GM12878 (cell line): Measurements from ENCODE around the gene GTF2IRD1. TPM values are rescaled to one million over a fixed set of nuclear protein-coding genes. Genes with fewer than 3 reads are reported as not detected.

ENCODE experiments used
- ATAC-seq: fragments of 200-7000 bp; cut with Tn5 transposase; 3 replicates; pipeline ENCODE4 v1.9.1; 2020; ENCODE audit warnings: mild to moderate bottlenecking, moderate library complexity
- BruUV-seq: library from RNA; stranded (reverse); fragments of 400-500 nt; replicated peaks from 2 replicates; lab custom pipeline; 2021; lab: Mats Ljungman, UMichigan
- CTCF ChIA-PET: fragments of 300-600 bp; sonication (Branson Sonifier 250); formaldehyde crosslinking; extraction: SDS; loops from one replicate; lab custom pipeline; 2021; ENCODE audit warnings: inconsistent platforms; lab: Yijun Ruan, JAX
- POLR2A ChIA-PET: fragments of 350-600 bp; formaldehyde crosslinking; extraction: SDS; loops from one replicate; lab custom pipeline; 2021; ENCODE audit warnings: inconsistent platforms; lab: Charles Lee
- RAD21 ChIA-PET: fragments of 300-600 bp; sonication (Branson Sonifier 250); formaldehyde crosslinking; loops from one replicate; lab custom pipeline; 2023; ENCODE audit warnings: antibody characterized with exemption; ENCODE audit not compliant: unreplicated experiment; lab: Charles Lee
- SMC1A ChIA-PET: fragments of 300-600 bp; sonication (Branson Sonifier 250); formaldehyde crosslinking; loops from one replicate; lab custom pipeline; 2023; ENCODE audit not compliant: unreplicated experiment, uncharacterized antibody; lab: Charles Lee
- DNase-seq: peaks from one replicate; pipeline ENCODE4 v3.0.0-alpha.2; 2011; ENCODE audit warnings: low read depth, low spot score
- FAIRE-seq: peaks from 3 replicates; lab custom pipeline; 2011; peaks lifted over from hg19 to GRCh38; lab: Jason Lieb, UNC
- H2AFZ ChIP-seq: 2 replicates; pipeline ENCODE4 v1.6.0; 2011; ENCODE audit warnings: low read depth, low read length, control low read depth; ENCODE audit not compliant: control insufficient read depth
- H3K27ac ChIP-seq: 2 replicates; pipeline ENCODE4 v1.5.1; 2011; ENCODE audit warnings: control low read depth; ENCODE audit not compliant: control insufficient read depth, insufficient read depth
- H3K27me3 ChIP-seq, 2 experiments: replicated peaks in 1 of 2; 2 replicates each; pipeline versions ENCODE4 v1.6.0 to v1.6.1; 2011; ENCODE audit warnings: low read length in 1 of 2; ENCODE audit not compliant: control insufficient read depth in 2 of 2, insufficient read depth in 2 of 2
- H3K36me3 ChIP-seq, 2 experiments: 2 replicates each; pipeline ENCODE4 v1.5.1; 2011; ENCODE audit warnings: low read length in 1 of 2; ENCODE audit not compliant: control insufficient read depth in 2 of 2, insufficient read depth in 2 of 2
- H3K4me1 ChIP-seq: 2 replicates; pipeline ENCODE4 v1.6.1; 2011; ENCODE audit warnings: mild to moderate bottlenecking, low read length, moderate library complexity, mixed read lengths; ENCODE audit not compliant: control insufficient read depth, insufficient read depth
- H3K4me2 ChIP-seq: 2 replicates; pipeline ENCODE4 v1.6.0; 2011; ENCODE audit warnings: control low read depth; ENCODE audit not compliant: control insufficient read depth, insufficient read depth
- H3K4me3 ChIP-seq: fragments of 200-600 bp; sonication (generic); 2 replicates; pipeline ENCODE4 v1.5.1; 2016
- H3K79me2 ChIP-seq: 2 replicates; pipeline ENCODE4 v1.6.0; 2011; ENCODE audit warnings: low read length; ENCODE audit not compliant: control insufficient read depth, insufficient read depth
- H3K9ac ChIP-seq: 2 replicates; pipeline ENCODE4 v1.8.0; 2011; ENCODE audit warnings: low read length, control low read depth, mixed read lengths; ENCODE audit not compliant: control insufficient read depth, insufficient read depth
- H3K9me3 ChIP-seq: replicated peaks from 3 replicates; pipeline ENCODE4 v1.5.1; 2011; ENCODE audit warnings: mild to moderate bottlenecking, low read length; ENCODE audit not compliant: control insufficient read depth, insufficient read depth
- H4K20me1 ChIP-seq: 2 replicates; pipeline ENCODE4 v1.6.0; 2011; ENCODE audit not compliant: control insufficient read depth, insufficient read depth
- BMI1 ChIP-seq: fragments of 450-650 bp; IDR thresholded peaks from 2 replicates; pipeline ENCODE4 v1.6.1; 2016; ENCODE audit warnings: mild to moderate bottlenecking, moderate library complexity, borderline replicate concordance
- BRCA1 ChIP-seq: IDR thresholded peaks from 2 replicates; pipeline ENCODE4 v1.6.1; 2011; ENCODE audit warnings: low read depth, low read length, improper control_type of control experiment
- CREB1 ChIP-seq: IDR thresholded peaks from 2 replicates; pipeline ENCODE4 v1.6.1; 2012; ENCODE audit warnings: low read depth, mild to moderate bottlenecking, inconsistent platforms
- CTCF ChIP-seq, 3 experiments: IDR thresholded peaks in 2 of 3; conservative IDR thresholded peaks in 1 of 3; 2 replicates each; pipeline ENCODE4 v1.5.1; 2011; ENCODE audit warnings: low read depth in 3 of 3, low read length in 3 of 3, mild to moderate bottlenecking in 3 of 3, control low read depth in 2 of 3, moderate library complexity in 2 of 3, inconsistent platforms in 1 of 3, mixed read lengths in 1 of 3; ENCODE audit not compliant: control insufficient read depth in 2 of 3, insufficient read depth in 1 of 3; ENCODE audit errors: extremely low read depth in 1 of 3
- ETV6 ChIP-seq, 2 experiments: fragments of 450-650 bp in 1 of 2; IDR thresholded peaks in 1 of 2; conservative IDR thresholded peaks in 1 of 2; 2 replicates each; pipeline ENCODE4 v1.6.1; 2014; ENCODE audit warnings: antibody characterized with exemption in 1 of 2, borderline replicate concordance in 1 of 2, low read depth in 1 of 2, mild to moderate bottlenecking in 1 of 2, moderate library complexity in 1 of 2
- EZH2 ChIP-seq: IDR thresholded peaks from 2 replicates; pipeline ENCODE4 v1.6.1; 2012; ENCODE audit warnings: low read depth, mild to moderate bottlenecking, control low read depth, inconsistent platforms, low read length, borderline replicate concordance; ENCODE audit not compliant: control insufficient read depth
- HCFC1 ChIP-seq: fragments of 150-350 bp; IDR thresholded peaks from 2 replicates; pipeline ENCODE4 v1.6.1; 2014; ENCODE audit warnings: low read length
- HDGF ChIP-seq: fragments of 450-650 bp; IDR thresholded peaks from 2 replicates; pipeline ENCODE4 v1.6.1; 2016; ENCODE audit warnings: antibody characterized with exemption
- POLR2A ChIP-seq: IDR thresholded peaks from 2 replicates; pipeline ENCODE4 v1.6.1; 2011; ENCODE audit warnings: low read depth, mild to moderate bottlenecking, low read length
- SIN3A ChIP-seq: IDR thresholded peaks from 2 replicates; pipeline ENCODE4 v1.6.1; 2012; ENCODE audit warnings: low read depth, low read length, improper control_type of control experiment
- SP1 ChIP-seq: IDR thresholded peaks from one replicate; pipeline ENCODE4 v1.6.1; 2011; ENCODE audit warnings: low read depth, low read length
- SREBF1 ChIP-seq: IDR thresholded peaks from 2 replicates; pipeline ENCODE4 v1.6.1; 2012; ENCODE audit warnings: mild to moderate bottlenecking, low read length
- TAF1 ChIP-seq: IDR thresholded peaks from 2 replicates; pipeline ENCODE4 v1.6.1; 2011; ENCODE audit warnings: mild to moderate bottlenecking, low read depth, low read length, borderline replicate concordance
- ZNF207 ChIP-seq: fragments of 450-650 bp; IDR thresholded peaks from 2 replicates; pipeline ENCODE4 v1.6.1; 2014; ENCODE audit warnings: antibody characterized with exemption, mild to moderate bottlenecking, borderline replicate concordance
- WGBS: methylation state at CpG from one replicate; pipeline ENCODE4 v1.1.6; 2016; ENCODE audit warnings: low lambda C conversion rate; ENCODE audit not compliant: insufficient replicate concordance, insufficient coverage; ENCODE audit errors: missing lambda C conversion rate; 5-methylcytosine and 5-hydroxymethylcytosine counted together
- in situ Hi-C: fragments of 300-500 bp; cut with MboI; formaldehyde crosslinking; loops from 9 replicates; pipeline ENCODE4 v1.14.3; 2018; ENCODE audit warnings: mixed read lengths
- intact Hi-C: fragments of 100-400 bp; cut with micrococcal nuclease; formaldehyde crosslinking; loops from one replicate; pipeline ENCODE4 v1.14.2; 2022; ENCODE audit not compliant: unreplicated experiment
- polyA plus RNA-seq, 11 experiments: library from polyadenylated mRNA; depleted of rRNA in 4 of 11; unstranded in 6 of 11; stranded (reverse) in 5 of 11; fragments of >200 nt; fragmentation: Nextera tagmentation in 4 of 11; fragmentation: Illumina TruSeq in 1 of 11; extraction: Ambion mirVana in 4 of 11; extraction: Trizol in 1 of 11; gene quantifications; 1 replicate in 1 of 11; 2 replicates in 10 of 11; pipeline versions ENCODE4 v1.2.1 to v1.2.3, GENCODE V29; 2011 to 2016; ENCODE audit warnings: inconsistent platforms in 2 of 11, missing spikeins in 2 of 11, low read depth in 1 of 11
- total RNA-seq, 4 experiments: library from RNA; depleted of rRNA in 3 of 4; stranded (reverse); fragments of >200 nt in 3 of 4; fragmentation: Illumina TruSeq in 1 of 4; extraction: Trizol in 1 of 4; gene quantifications; 2 replicates each; pipeline versions ENCODE4 v1.2.1 to v1.2.3, GENCODE V29; 2013 to 2021
- TF ChIP-seq, protein P1 (sequence below): IDR thresholded peaks from 2 replicates; pipeline ENCODE4 v1.6.1; 2012; ENCODE audit warnings: mild to moderate bottlenecking, low read depth, low read length

Gene GTF2IRD1
- total and polyA plus RNA-seq, 10 of the 15 experiments (the other 5 are each of a cell fraction or from before 2014, with no cell fraction given): 0.48 to 3.0 (median 1.3) TPM

DNA sequence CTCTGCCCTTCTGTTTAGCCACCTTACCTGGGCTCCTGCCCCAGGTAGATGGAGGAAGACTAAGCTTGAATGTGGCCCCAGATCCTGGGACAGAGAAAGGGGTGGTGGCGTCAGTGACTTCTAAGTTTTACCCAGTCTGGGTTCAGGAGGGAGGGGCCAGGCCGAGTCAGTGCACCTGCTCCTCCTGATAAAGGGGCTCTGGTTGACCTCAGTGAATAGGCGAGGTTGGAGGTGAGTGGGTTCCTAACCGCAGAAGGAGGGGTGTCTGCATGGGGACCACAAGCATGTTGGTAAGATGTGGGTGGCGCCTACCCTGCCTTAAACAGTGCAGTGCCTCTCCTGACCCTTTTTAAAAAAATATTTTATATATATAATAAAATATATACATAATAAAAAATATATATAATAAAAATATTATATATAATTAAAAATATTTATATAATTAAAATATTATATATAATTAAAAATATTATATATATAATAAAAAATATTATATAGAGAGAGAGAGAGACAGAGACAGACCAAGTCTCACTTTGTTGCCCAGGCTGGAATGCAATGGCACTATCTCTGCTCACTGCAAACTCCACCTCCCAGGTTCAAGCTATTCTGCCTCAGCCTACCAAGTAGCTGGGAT is 106.5 kb downstream of the GTF2IRD1 start:
- in situ Hi-C loops: loop anchor here (25.0 kb wide), 1 partner anchor 123 kb away; no protein-coding TSS in a partner anchor
- 25% methylated on average over 5 of the region's 5 CpGs for WGBS
- no peak overlapping the region for H3K27ac ChIP-seq
- DNase-seq (no peak), FAIRE-seq (no peak), ATAC-seq (no peak)
- BruUV-seq: no TSS peak
- H3K9ac ChIP-seq: no peak overlapping the region
- ChIA-PET POLR2A (interaction anchor here (0.5 kb wide), 1 partner anchor 12 kb away, joined by 3 read pairs; no protein-coding TSS in a partner anchor), RAD21 (no interaction called here), SMC1A (interaction anchor here (1.3 kb wide), 1 partner anchor 9 kb away, joined by 3 read pairs; no protein-coding TSS in a partner anchor), CTCF (no interaction called here)
- H3K27me3 ChIP-seq: no peaks in the 10 kb centered on the region
- no peaks in the 10 kb centered on the region for H3K9me3 ChIP-seq
- H3K79me2 ChIP-seq: no peaks in the 10 kb centered on the region
- H3K4me1 ChIP-seq: no peaks in the 10 kb centered on the region
- TF ChIP-seq HCFC1 (no peak), BRCA1 (no peak), SP1 (no peak), SREBF1 (no peak), ZNF207 (no peak), EZH2 (no peak), CTCF (IDR thresholded peaks at IDR 0.05 in 2 of 3, conservative IDR thresholded peaks at IDR 0.05 in 1 of 3; ENCODE audit: control insufficient read depth in 2 of 3, extremely low read depth in 1 of 3, insufficient read depth in 1 of 3, low read depth in 3 of 3, low read length in 3 of 3) (no peak), POLR2A (no peak), BMI1 (no peak), SIN3A (no peak), CREB1 (no peak), ETV6 (conservative IDR thresholded peaks at IDR 0.05 in 1 of 2, IDR thresholded peaks at IDR 0.05 in 1 of 2; ENCODE audit: borderline replicate concordance in 1 of 2, low read depth in 1 of 2) (no peak), TAF1 (no peak), HDGF (no peak)
- TF ChIP-seq, protein P1, sequence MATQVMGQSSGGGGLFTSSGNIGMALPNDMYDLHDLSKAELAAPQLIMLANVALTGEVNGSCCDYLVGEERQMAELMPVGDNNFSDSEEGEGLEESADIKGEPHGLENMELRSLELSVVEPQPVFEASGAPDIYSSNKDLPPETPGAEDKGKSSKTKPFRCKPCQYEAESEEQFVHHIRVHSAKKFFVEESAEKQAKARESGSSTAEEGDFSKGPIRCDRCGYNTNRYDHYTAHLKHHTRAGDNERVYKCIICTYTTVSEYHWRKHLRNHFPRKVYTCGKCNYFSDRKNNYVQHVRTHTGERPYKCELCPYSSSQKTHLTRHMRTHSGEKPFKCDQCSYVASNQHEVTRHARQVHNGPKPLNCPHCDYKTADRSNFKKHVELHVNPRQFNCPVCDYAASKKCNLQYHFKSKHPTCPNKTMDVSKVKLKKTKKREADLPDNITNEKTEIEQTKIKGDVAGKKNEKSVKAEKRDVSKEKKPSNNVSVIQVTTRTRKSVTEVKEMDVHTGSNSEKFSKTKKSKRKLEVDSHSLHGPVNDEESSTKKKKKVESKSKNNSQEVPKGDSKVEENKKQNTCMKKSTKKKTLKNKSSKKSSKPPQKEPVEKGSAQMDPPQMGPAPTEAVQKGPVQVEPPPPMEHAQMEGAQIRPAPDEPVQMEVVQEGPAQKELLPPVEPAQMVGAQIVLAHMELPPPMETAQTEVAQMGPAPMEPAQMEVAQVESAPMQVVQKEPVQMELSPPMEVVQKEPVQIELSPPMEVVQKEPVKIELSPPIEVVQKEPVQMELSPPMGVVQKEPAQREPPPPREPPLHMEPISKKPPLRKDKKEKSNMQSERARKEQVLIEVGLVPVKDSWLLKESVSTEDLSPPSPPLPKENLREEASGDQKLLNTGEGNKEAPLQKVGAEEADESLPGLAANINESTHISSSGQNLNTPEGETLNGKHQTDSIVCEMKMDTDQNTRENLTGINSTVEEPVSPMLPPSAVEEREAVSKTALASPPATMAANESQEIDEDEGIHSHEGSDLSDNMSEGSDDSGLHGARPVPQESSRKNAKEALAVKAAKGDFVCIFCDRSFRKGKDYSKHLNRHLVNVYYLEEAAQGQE: no peak
- H4K20me1 ChIP-seq: no peaks in the 10 kb centered on the region
- H3K4me2 ChIP-seq: no peak overlapping the region
- no peak overlapping the region for H2AFZ ChIP-seq
- intact Hi-C loops: no loop called here
- no peak overlapping the region for H3K4me3 ChIP-seq
- H3K36me3 ChIP-seq: no peaks in the 10 kb centered on the region
